Karpas-422 (cell line): Measurements from ENCODE around the gene SIVA1. TPM values are rescaled to one million over a fixed set of nuclear protein-coding genes. Genes with fewer than 3 reads are reported as not detected.

Source experiments
- DNase-seq: peaks from one replicate; pipeline ENCODE4 v3.0.0-alpha.2; 2015
- H2AFZ ChIP-seq: fragments of 200-600 bp; sonication (generic); 2 replicates; pipeline ENCODE4 v1.6.1; 2014; ENCODE audit warnings: antibody characterized with exemption, low read length, mixed read lengths
- H3K27ac ChIP-seq: fragments of 200-600 bp; sonication (generic); 2 replicates; pipeline ENCODE4 v1.5.1; 2014; ENCODE audit warnings: mild to moderate bottlenecking, low read length, moderate library complexity
- H3K27me3 ChIP-seq: fragments of 200-600 bp; sonication (generic); 2 replicates; pipeline ENCODE4 v1.6.1; 2014; ENCODE audit warnings: low read length, mixed read lengths
- H3K36me3 ChIP-seq: fragments of 200-600 bp; sonication (generic); 2 replicates; pipeline ENCODE4 v1.6.1; 2014; ENCODE audit warnings: low read length, mixed read lengths; ENCODE audit not compliant: insufficient read depth
- H3K4me1 ChIP-seq: fragments of 200-600 bp; sonication (generic); 2 replicates; pipeline ENCODE4 v1.6.1; 2014; ENCODE audit warnings: mild to moderate bottlenecking, low read length, mixed read lengths
- H3K4me2 ChIP-seq: fragments of 200-600 bp; sonication (generic); 2 replicates; pipeline ENCODE4 v1.6.1; 2014; ENCODE audit warnings: low read length, low read depth, mild to moderate bottlenecking; ENCODE audit not compliant: poor library complexity, severe bottlenecking
- H3K4me3 ChIP-seq: fragments of 200-600 bp; sonication (generic); 2 replicates; pipeline ENCODE4 v1.5.1; 2014; ENCODE audit warnings: mild to moderate bottlenecking, antibody characterized with exemption, low read length, mixed read lengths
- H3K79me2 ChIP-seq: fragments of 200-600 bp; sonication (generic); 2 replicates; pipeline ENCODE4 v1.6.1; 2014; ENCODE audit warnings: mild to moderate bottlenecking, low read length, mixed read lengths
- H3K9ac ChIP-seq: fragments of 200-600 bp; sonication (generic); 2 replicates; pipeline ENCODE4 v1.6.0; 2014; ENCODE audit warnings: low read length
- H3K9me2 ChIP-seq: fragments of 200-600 bp; sonication (generic), shearing (Covaris generic); replicated peaks from 2 replicates; pipeline ENCODE4 v1.6.0; 2014; ENCODE audit warnings: mild to moderate bottlenecking, low read length, moderate library complexity; ENCODE audit not compliant: insufficient read depth
- H3K9me3 ChIP-seq: fragments of 300-700, 200-600 bp; sonication (generic); 2 replicates; pipeline ENCODE4 v1.6.1; 2014; ENCODE audit warnings: low read length, mixed read lengths
- H4K20me1 ChIP-seq: fragments of 200-600 bp; sonication (generic); 2 replicates; pipeline ENCODE4 v1.6.1; 2014; ENCODE audit warnings: mild to moderate bottlenecking, antibody characterized with exemption, low read length, low read depth; ENCODE audit not compliant: insufficient read depth
- total RNA-seq: library from RNA; depleted of rRNA; stranded (reverse); fragments of >200 nt; shearing (Covaris generic); gene quantifications from 2 replicates; pipeline ENCODE4 v1.2.3, GENCODE V29; 2014; ENCODE audit warnings: low replicate concordance

SIVA1 gene
- total RNA-seq, 1 experiment from 2014 or later, result 68.1 TPM

- no peak overlapping the region for H3K4me2 ChIP-seq
Measured at GRCh38 chr14:104730487-104730886, 22.5 kb upstream of the SIVA1 start.

GRCh38 chr14:104731320-104732294 is 21.3 kb upstream of the SIVA1 start:
- H3K4me3 ChIP-seq, result no peak overlapping the region
- no peaks in the 10 kb centered on the region for H3K9me3 ChIP-seq
- DNase-seq, result peak; percentile 72
- H4K20me1 ChIP-seq, result peaks cover 4% of the 10 kb centered on the region; the same call in 1 of the 2 replicates
- H3K9me2 ChIP-seq, result no peaks in the 10 kb centered on the region
- H3K27me3 ChIP-seq, result no peaks in the 10 kb centered on the region
- no peak overlapping the region for H3K27ac ChIP-seq
- no peaks in the 10 kb centered on the region for H3K79me2 ChIP-seq
- no peaks in the 10 kb centered on the region for H3K36me3 ChIP-seq
- no peak overlapping the region for H3K4me2 ChIP-seq
- H3K9ac ChIP-seq, result no peak overlapping the region
- no peaks in the 10 kb centered on the region for H3K4me1 ChIP-seq
- H2AFZ ChIP-seq, result no peak overlapping the region

More at GRCh38 chr14:104730487-104730886, 22.5 kb upstream of the SIVA1 start:
- Histone ChIP-seq H3K9ac (no peak overlapping the region), H3K36me3 (no peaks in the 10 kb centered on the region), H3K27me3 (no peaks in the 10 kb centered on the region), H4K20me1 (peaks cover 4% of the 10 kb centered on the region; the same call in 1 of the 2 replicates), H3K9me3 (no peaks in the 10 kb centered on the region), H3K9me2 (no peaks in the 10 kb centered on the region), H3K79me2 (no peaks in the 10 kb centered on the region), H3K27ac (no peak overlapping the region), H2AFZ (no peak overlapping the region), H3K4me3 (no peak overlapping the region), H3K4me1 (no peaks in the 10 kb centered on the region)
- no peak for DNase-seq

- H3K4me3 ChIP-seq, result no peak overlapping the region
- H3K4me1 ChIP-seq, result no peaks in the 10 kb centered on the region
- no peaks in the 10 kb centered on the region for H3K9me3 ChIP-seq
- H4K20me1 ChIP-seq, result 0 out of 2 replicates have a peak, but pooled peaks cover 4% of the 10 kb centered on the region
- no peaks in the 10 kb centered on the region for H3K9me2 ChIP-seq
- H3K27ac ChIP-seq, result no peak overlapping the region
- no peak overlapping the region for H3K4me2 ChIP-seq
- no peaks in the 10 kb centered on the region for H3K79me2 ChIP-seq
- H3K9ac ChIP-seq, result no peak overlapping the region
- DNase-seq, result no peak
- H3K36me3 ChIP-seq, result no peaks in the 10 kb centered on the region
- H2AFZ ChIP-seq, result no peak overlapping the region
- no peaks in the 10 kb centered on the region for H3K27me3 ChIP-seq
Measured at GRCh38 chr14:104732355-104732804, 20.6 kb upstream of the SIVA1 start.

- DNase-seq, result no peak
- Histone ChIP-seq H3K4me2 (no peak overlapping the region), H3K9me3 (no peaks in the 10 kb centered on the region), H4K20me1 (no peaks in the 10 kb centered on the region), H3K9ac (no peak overlapping the region), H3K4me1 (no peaks in the 10 kb centered on the region), H2AFZ (no peak overlapping the region), H3K27me3 (no peaks in the 10 kb centered on the region), H3K79me2 (no peaks in the 10 kb centered on the region), H3K36me3 (no peaks in the 10 kb centered on the region), H3K27ac (no peak overlapping the region), H3K9me2 (no peaks in the 10 kb centered on the region), H3K4me3 (no peak overlapping the region)
Measured at GRCh38 chr14:104732931-104733681, 19.8 kb upstream of the SIVA1 start.

GRCh38 chr14:104734051-104734587 is 18.8 kb upstream of the SIVA1 start:
- H3K4me3 ChIP-seq, result no peak overlapping the region
- H3K27ac ChIP-seq, result no peak overlapping the region
- H3K9ac ChIP-seq, result no peak overlapping the region
- H3K4me1 ChIP-seq, result no peaks in the 10 kb centered on the region
- DNase-seq, result no peak
- H4K20me1 ChIP-seq, result no peaks in the 10 kb centered on the region
- no peaks in the 10 kb centered on the region for H3K27me3 ChIP-seq
- H3K36me3 ChIP-seq, result no peaks in the 10 kb centered on the region
- H2AFZ ChIP-seq, result no peak overlapping the region
- H3K79me2 ChIP-seq, result no peaks in the 10 kb centered on the region
- no peaks in the 10 kb centered on the region for H3K9me3 ChIP-seq
- H3K4me2 ChIP-seq, result no peak overlapping the region
- H3K9me2 ChIP-seq, result no peaks in the 10 kb centered on the region

GRCh38 chr14:104734601-104734990 is 18.4 kb upstream of the SIVA1 start:
- Histone ChIP-seq H3K4me1 (no peaks in the 10 kb centered on the region), H3K9ac (no peak overlapping the region), H3K27me3 (no peaks in the 10 kb centered on the region), H3K4me2 (no peak overlapping the region), H3K9me2 (no peaks in the 10 kb centered on the region), H3K4me3 (no peak overlapping the region), H2AFZ (no peak overlapping the region), H4K20me1 (no peaks in the 10 kb centered on the region), H3K9me3 (no peaks in the 10 kb centered on the region), H3K79me2 (no peaks in the 10 kb centered on the region), H3K27ac (no peak overlapping the region), H3K36me3 (no peaks in the 10 kb centered on the region)
- DNase-seq, result no peak

GRCh38 chr14:104734991-104735779 is 17.8 kb upstream of the SIVA1 start:
- H3K9ac ChIP-seq, result no peak overlapping the region
- no peak overlapping the region for H2AFZ ChIP-seq
- H4K20me1 ChIP-seq, result no peaks in the 10 kb centered on the region
- no peaks in the 10 kb centered on the region for H3K79me2 ChIP-seq
- no peak overlapping the region for H3K4me3 ChIP-seq
- no peaks in the 10 kb centered on the region for H3K4me1 ChIP-seq
- H3K4me2 ChIP-seq, result no peak overlapping the region
- no peaks in the 10 kb centered on the region for H3K36me3 ChIP-seq
- H3K9me3 ChIP-seq, result no peaks in the 10 kb centered on the region
- no peaks in the 10 kb centered on the region for H3K9me2 ChIP-seq
- no peaks in the 10 kb centered on the region for H3K27me3 ChIP-seq
- no peak overlapping the region for H3K27ac ChIP-seq
- no peak for DNase-seq
